ENCODE data around the gene DCAF5.

Gene DCAF5

GRCh38 chr14:69181491-69181890, 28.6 kb upstream of the DCAF5 start:
- Histone ChIP-seq H3F3A (ENCODE audit: insufficient read depth, low read length) (no peaks in the 10 kb centered on the region), H3K27me3 (replicated peaks; ENCODE audit: insufficient read depth, low read length) (no peaks in the 10 kb centered on the region), H4K20me1 (ENCODE audit: insufficient read depth, low read length) (no peaks in the 10 kb centered on the region), H3K4me1 (ENCODE audit: low read length) (no peaks in the 10 kb centered on the region), H3K4me3 (ENCODE audit: low read length) (no peak overlapping the region), H3K79me2 (ENCODE audit: low read length) (no peaks in the 10 kb centered on the region), H2AFZ (ENCODE audit: low read length) (no peak overlapping the region), H3K4me2 (ENCODE audit: low read depth, low read length) (no peak overlapping the region), H3K9me2 (replicated peaks; ENCODE audit: insufficient read depth, low read length) (no peaks in the 10 kb centered on the region), H3K27ac (ENCODE audit: low read length) (no peak overlapping the region), H3K36me3 (replicated peaks; ENCODE audit: insufficient read depth, low read length) (no peaks in the 10 kb centered on the region), H3K9ac (ENCODE audit: low read length) (no peak overlapping the region), H3K9me3 (replicated peaks; ENCODE audit: insufficient read depth, low read length) (no peaks in the 10 kb centered on the region)
- TF ChIP-seq CTCF (IDR thresholded peaks at IDR 0.05; ENCODE audit: low read length) (no peak), EZH2 (optimal IDR thresholded peaks at IDR 0.05; ENCODE audit: low read depth, low read length) (no peak), EZH2phosphoT487 (IDR thresholded peaks at IDR 0.05; ENCODE audit: low read length) (no peak)
- DNase-seq, result no peak

GRCh38 chr14:69175130-69175529, 22.2 kb upstream of the DCAF5 start:
- Histone ChIP-seq H3K9ac (ENCODE audit: low read length) (no peak overlapping the region), H3K79me2 (ENCODE audit: low read length) (no peaks in the 10 kb centered on the region), H3K4me2 (ENCODE audit: low read depth, low read length) (no peak overlapping the region), H3K4me1 (ENCODE audit: low read length) (no peaks in the 10 kb centered on the region), H4K20me1 (ENCODE audit: insufficient read depth, low read length) (no peaks in the 10 kb centered on the region), H3K9me3 (replicated peaks; ENCODE audit: insufficient read depth, low read length) (no peaks in the 10 kb centered on the region), H3K27ac (ENCODE audit: low read length) (no peak overlapping the region), H3K36me3 (replicated peaks; ENCODE audit: insufficient read depth, low read length) (no peaks in the 10 kb centered on the region), H2AFZ (ENCODE audit: low read length) (no peak overlapping the region), H3K27me3 (replicated peaks; ENCODE audit: insufficient read depth, low read length) (no peaks in the 10 kb centered on the region), H3K9me2 (replicated peaks; ENCODE audit: insufficient read depth, low read length) (no peaks in the 10 kb centered on the region), H3K4me3 (ENCODE audit: low read length) (no peak overlapping the region), H3F3A (ENCODE audit: insufficient read depth, low read length) (no peaks in the 10 kb centered on the region)
- TF ChIP-seq EZH2 (optimal IDR thresholded peaks at IDR 0.05; ENCODE audit: low read depth, low read length), result no peak
- TF ChIP-seq EZH2phosphoT487 (IDR thresholded peaks at IDR 0.05; ENCODE audit: low read length), result no peak
- no peak for TF ChIP-seq CTCF (IDR thresholded peaks at IDR 0.05; ENCODE audit: low read length)
- no peak for DNase-seq

- Histone ChIP-seq H3K4me3 (ENCODE audit: low read length) (no peak overlapping the region), H3K4me1 (ENCODE audit: low read length) (no peaks in the 10 kb centered on the region), H3F3A (ENCODE audit: insufficient read depth, low read length) (no peaks in the 10 kb centered on the region), H3K79me2 (ENCODE audit: low read length) (no peaks in the 10 kb centered on the region), H3K36me3 (replicated peaks; ENCODE audit: insufficient read depth, low read length) (no peaks in the 10 kb centered on the region), H3K27me3 (replicated peaks; ENCODE audit: insufficient read depth, low read length) (no peaks in the 10 kb centered on the region), H3K4me2 (ENCODE audit: low read depth, low read length) (no peak overlapping the region), H3K9me2 (replicated peaks; ENCODE audit: insufficient read depth, low read length) (no peaks in the 10 kb centered on the region), H3K9ac (ENCODE audit: low read length) (no peak overlapping the region), H2AFZ (ENCODE audit: low read length) (no peak overlapping the region), H3K27ac (ENCODE audit: low read length) (no peak overlapping the region), H4K20me1 (ENCODE audit: insufficient read depth, low read length) (no peaks in the 10 kb centered on the region), H3K9me3 (replicated peaks; ENCODE audit: insufficient read depth, low read length) (no peaks in the 10 kb centered on the region)
- TF ChIP-seq EZH2phosphoT487 (IDR thresholded peaks at IDR 0.05; ENCODE audit: low read length) (no peak), EZH2 (optimal IDR thresholded peaks at IDR 0.05; ENCODE audit: low read depth, low read length) (no peak), CTCF (IDR thresholded peaks at IDR 0.05; ENCODE audit: low read length) (no peak)
- no peak for DNase-seq
Measured at GRCh38 chr14:69171569-69171968, 18.6 kb upstream of the DCAF5 start.

Data from MM.1S (cell line).